HL-60/S4 treated with phorbol 12-myristate 13-acetate at 8.2 ng/mL for 4 days and 3 days (cell line): Measurements from ENCODE around the gene GPX7.
"Not testable (repeated sequence)": the region's sequence is repeated elsewhere in the genome, so short reads cannot be mapped to it uniquely, and the experiment has no call there.

Experiments
- in situ Hi-C: fragments of 300-500 bp; cut with MboI; formaldehyde crosslinking; loops from 2 replicates; pipeline ENCODE4 v1.15.0; 2022; ENCODE audit warnings: low sequenced_read_pairs

GPX7 gene

GRCh38 chr1:52601991-52602855 lies at the start of gene GPX7:
TSS of gene GPX7 (plus strand) at chr1:52602371. CDS start at chr1:52602410, 39 bp downstream.
- in situ Hi-C loops, result no loop called here

GRCh38 chr1:52552505-52553361 lies 49.4 kb upstream of the GPX7 start, which contains the start of gene TUT4:
TSS of gene TUT4 (minus strand) at chr1:52553092. CDS start at chr1:52526280, 26,812 bp downstream.
- in situ Hi-C loops, result no loop called here

GRCh38 chr1:52553362-52554266 lies 48.6 kb upstream of the GPX7 start:
- in situ Hi-C loops, result no loop called here

GRCh38 chr1:52554267-52554640 lies 47.9 kb upstream of the GPX7 start:
- in situ Hi-C loops, result no loop called here

- in situ Hi-C loops, result no loop called here
These were observed 47.4 kb upstream of the GPX7 start for GRCh38 chr1:52554756-52555155.

- in situ Hi-C loops, result no loop called here
These were observed 45.4 kb upstream of the GPX7 start for GRCh38 chr1:52556641-52557360.

GRCh38 chr1:52558941-52559340 lies 43.2 kb upstream of the GPX7 start:
- in situ Hi-C loops, result no loop called here

GRCh38 chr1:52559875-52560274 lies 42.3 kb upstream of the GPX7 start:
- in situ Hi-C loops, result no loop called here

GRCh38 chr1:52562766-52563165 lies 39.4 kb upstream of the GPX7 start:
- in situ Hi-C loops, result no loop called here

- in situ Hi-C loops, result no loop called here
These were observed 34.2 kb upstream of the GPX7 start for GRCh38 chr1:52567943-52568342.

GRCh38 chr1:52569449-52570210 lies 32.5 kb upstream of the GPX7 start:
- in situ Hi-C loops, result no loop called here

- in situ Hi-C loops, result no loop called here
These were observed 30.4 kb upstream of the GPX7 start for GRCh38 chr1:52571783-52572182.

GRCh38 chr1:52572387-52572786 lies 29.8 kb upstream of the GPX7 start:
- in situ Hi-C loops, result no loop called here

GRCh38 chr1:52574594-52574993 lies 27.6 kb upstream of the GPX7 start:
- in situ Hi-C loops, result no loop called here

- in situ Hi-C loops, result no loop called here
These were observed 26.1 kb upstream of the GPX7 start for GRCh38 chr1:52576074-52576473.

- in situ Hi-C loops, result not testable (repeated sequence)
These were observed 24.1 kb upstream of the GPX7 start for GRCh38 chr1:52578066-52578465.

- in situ Hi-C loops, result no loop called here
These were observed 22.8 kb upstream of the GPX7 start for GRCh38 chr1:52579415-52579814.

GRCh38 chr1:52580283-52580682 lies 21.9 kb upstream of the GPX7 start:
- in situ Hi-C loops, result no loop called here

GRCh38 chr1:52582116-52582696 lies 20.0 kb upstream of the GPX7 start:
- in situ Hi-C loops, result no loop called here
